ENCODE results near the gene NR4A3. TPM values are rescaled to one million over a fixed set of nuclear protein-coding genes. Genes with fewer than 3 reads are reported as not detected.

NR4A3 gene
- total and polyA plus RNA-seq, 10 of the 15 experiments (the other 5 are each of a cell fraction or from before 2014, with no cell fraction given) = 0.04 to 2.1 (median 0.64) TPM; not detected in 1

- 88% methylated on average over 2 of the region's 2 CpGs for WGBS (ENCODE audit: insufficient coverage, insufficient replicate concordance, low lambda C conversion rate, missing lambda C conversion rate)
- POLR2A ChIA-PET = no interaction called here
- Histone ChIP-seq H3K79me2 (ENCODE audit: control insufficient read depth, insufficient read depth, low read length) (no peaks in the 10 kb centered on the region), H3K36me3 (ENCODE audit: control insufficient read depth in 2 of 2, insufficient read depth in 2 of 2, low read length in 1 of 2) (no peaks in the 10 kb centered on the region), H3K27ac (ENCODE audit: control insufficient read depth, insufficient read depth) (no peak overlapping the region), H2AFZ (ENCODE audit: control insufficient read depth, low read depth, low read length) (no peak overlapping the region), H3K27me3 (replicated peaks in 1 of 2; ENCODE audit: control insufficient read depth in 2 of 2, insufficient read depth in 2 of 2, low read length in 1 of 2) (no peaks in the 10 kb centered on the region), H3K4me1 (ENCODE audit: control insufficient read depth, insufficient read depth, low read length) (peaks cover 6% of the 10 kb centered on the region), H3K9me3 (replicated peaks; ENCODE audit: control insufficient read depth, insufficient read depth, low read length) (no peaks in the 10 kb centered on the region), H3K4me3 (no peak overlapping the region), H3K9ac (ENCODE audit: control insufficient read depth, insufficient read depth, low read length) (no peak overlapping the region), H3K4me2 (ENCODE audit: control insufficient read depth, insufficient read depth) (no peak overlapping the region), H4K20me1 (ENCODE audit: control insufficient read depth, insufficient read depth) (no peaks in the 10 kb centered on the region)
- RAD21 ChIA-PET (ENCODE audit: unreplicated experiment) = no interaction called here
- DNase-seq (ENCODE audit: low read depth, low spot score) (no peak), FAIRE-seq (no peak), ATAC-seq (no peak)
- SMC1A ChIA-PET (ENCODE audit: uncharacterized antibody, unreplicated experiment) = no interaction called here
- intact Hi-C loops (cut with micrococcal nuclease; ENCODE audit: unreplicated experiment) (loop anchor here (5.0 kb wide), 1 partner anchor 541 kb away; no protein-coding TSS in a partner anchor), in situ Hi-C loops (cut with MboI) (loop anchor here (5.0 to 25.0 kb wide), 4 partner anchors 204 to 626 kb away; no protein-coding TSS in a partner anchor)
- CTCF ChIA-PET = interaction anchor here (0.6 kb wide), 1 partner anchor 125 kb away, joined by 3 read pairs; no protein-coding TSS in a partner anchor
- TF ChIP-seq ATF2 (IDR thresholded peaks at IDR 0.05; ENCODE audit: low read length) (no peak), ETV6 (conservative IDR thresholded peaks at IDR 0.05 in 1 of 2, IDR thresholded peaks at IDR 0.05 in 1 of 2; ENCODE audit: borderline replicate concordance in 1 of 2, low read depth in 1 of 2) (no peak)
- BruUV-seq (replicated peaks) = no TSS peak
Measured at GRCh38 chr9:99808454-99808853, 13.2 kb upstream of the NR4A3 start.

GRCh38 chr9:99809586-99810319, 11.9 kb upstream of the NR4A3 start:
- no TSS peak for BruUV-seq (replicated peaks)
- in situ Hi-C loops (cut with MboI) = loop anchor here (5.0 to 25.0 kb wide), 4 partner anchors 203 to 627 kb away; no protein-coding TSS in a partner anchor
- Histone ChIP-seq H3K4me3 (no peak overlapping the region), H3K4me1 (ENCODE audit: control insufficient read depth, insufficient read depth, low read length) (peaks cover 6% of the 10 kb centered on the region), H3K27ac (ENCODE audit: control insufficient read depth, insufficient read depth) (no peak overlapping the region), H3K36me3 (ENCODE audit: control insufficient read depth in 2 of 2, insufficient read depth in 2 of 2, low read length in 1 of 2) (no peaks in the 10 kb centered on the region), H3K79me2 (ENCODE audit: control insufficient read depth, insufficient read depth, low read length) (no peaks in the 10 kb centered on the region), H3K4me2 (ENCODE audit: control insufficient read depth, insufficient read depth) (no peak overlapping the region), H4K20me1 (ENCODE audit: control insufficient read depth, insufficient read depth) (no peaks in the 10 kb centered on the region), H3K9me3 (replicated peaks; ENCODE audit: control insufficient read depth, insufficient read depth, low read length) (no peaks in the 10 kb centered on the region), H3K9ac (ENCODE audit: control insufficient read depth, insufficient read depth, low read length) (no peak overlapping the region), H2AFZ (ENCODE audit: control insufficient read depth, low read depth, low read length) (no peak overlapping the region), H3K27me3 (replicated peaks in 1 of 2; ENCODE audit: control insufficient read depth in 2 of 2, insufficient read depth in 2 of 2, low read length in 1 of 2) (no peaks in the 10 kb centered on the region)
- no peak for ATAC-seq
- SMC1A ChIA-PET (ENCODE audit: uncharacterized antibody, unreplicated experiment) = interaction anchor here (0.9 to 1.6 kb wide), 5 partner anchors 9 to 578 kb away, joined by 3 to 7 read pairs (median 4); no protein-coding TSS in a partner anchor
- POLR2A ChIA-PET = no interaction called here
- CTCF ChIA-PET = interaction anchor here (0.6 to 2.6 kb wide), 12 partner anchors 9 to 646 kb away, joined by 3 to 18 read pairs (median 4); partner anchors contain the start of gene NR4A3
- FAIRE-seq = no peak
- DNase-seq (ENCODE audit: low read depth, low spot score) = no peak
- intact Hi-C loops (cut with micrococcal nuclease; ENCODE audit: unreplicated experiment) = loop anchor here (5.0 kb wide), 1 partner anchor 542 kb away; no protein-coding TSS in a partner anchor
- RAD21 ChIA-PET (ENCODE audit: unreplicated experiment) = interaction anchor here (0.6 to 2.2 kb wide), 7 partner anchors 11 to 647 kb away, joined by 3 to 16 read pairs (median 4); partner anchors contain the start of gene NR4A3
- no peak for TF ChIP-seq ATF3 (IDR thresholded peaks at IDR 0.05; ENCODE audit: borderline replicate concordance, extremely low read depth, low read depth, low read length)
- TF ChIP-seq ZBTB4 (CRISPR knock-in tag; IDR thresholded peaks at IDR 0.05) = no peak
- TF ChIP-seq JUND (IDR thresholded peaks at IDR 0.05; ENCODE audit: low read depth, low read length) = no peak
- TF ChIP-seq RCOR1 (conservative IDR thresholded peaks at IDR 0.05; ENCODE audit: low read depth, low read length) = no peak
- no peak for TF ChIP-seq POLR2A (IDR thresholded peaks at IDR 0.05; ENCODE audit: low read depth, low read length)
- TF ChIP-seq FOS (IDR thresholded peaks at IDR 0.05; ENCODE audit: borderline replicate concordance, extremely low read depth, insufficient read length) = no peak
- TF ChIP-seq NBN (IDR thresholded peaks at IDR 0.05) = no peak

Measured in GM12878 (cell line).